A673 (cell line): ENCODE measurements around the gene GPSM1. TPM values are rescaled to one million over a fixed set of nuclear protein-coding genes. Genes with fewer than 3 reads are reported as not detected.

Experiments used
- BruUV-seq: library from RNA; stranded (reverse); fragments of 400-500 nt; replicated peaks from 2 replicates; lab custom pipeline; 2021; lab: Mats Ljungman, UMichigan
- CTCF ChIA-PET: fragments of 300-600 bp; sonication (Branson Sonifier 250); formaldehyde crosslinking; loops from one replicate; lab custom pipeline; 2022; ENCODE audit warnings: antibody characterized with exemption; lab: Charles Lee
- POLR2A ChIA-PET: fragments of 300-600 bp; sonication (Branson Sonifier 250); formaldehyde crosslinking; loops from one replicate; lab custom pipeline; 2022; ENCODE audit warnings: antibody characterized with exemption; ENCODE audit not compliant: low non-redundant PET; lab: Charles Lee
- DNase-seq: peaks from one replicate; pipeline ENCODE4 v3.0.0-alpha.2; 2015; ENCODE audit warnings: low spot score
- H3K27ac ChIP-seq: fragments of 200-600 bp; sonication (generic); 2 replicates; pipeline ENCODE4 v1.5.1; 2016; ENCODE audit warnings: mixed run types, low read depth, mild to moderate bottlenecking, mixed read lengths, antibody characterized with exemption, low read length; ENCODE audit not compliant: poor library complexity, severe bottlenecking
- H3K27me3 ChIP-seq: fragments of 200-600 bp; sonication (generic); replicated peaks from 2 replicates; pipeline ENCODE4 v1.6.1; 2017; ENCODE audit warnings: mixed run types, low read depth, mild to moderate bottlenecking, mixed read lengths, antibody characterized with exemption, low read length; ENCODE audit not compliant: insufficient read depth, poor library complexity
- H3K36me3 ChIP-seq: fragments of 200-600 bp; sonication (generic); 2 replicates; pipeline ENCODE4 v1.6.1; 2016; ENCODE audit warnings: mixed run types, mild to moderate bottlenecking, mixed read lengths, antibody characterized with exemption, low read length; ENCODE audit not compliant: insufficient read depth, poor library complexity, severe bottlenecking
- H3K4me1 ChIP-seq: fragments of 200-600 bp; sonication (generic); 2 replicates; pipeline ENCODE4 v1.6.1; 2017; ENCODE audit warnings: mixed run types, mild to moderate bottlenecking, mixed read lengths, antibody characterized with exemption, low read length; ENCODE audit not compliant: insufficient read depth, poor library complexity, severe bottlenecking
- H3K4me3 ChIP-seq: fragments of 200-600 bp; sonication (generic); 2 replicates; pipeline ENCODE4 v1.5.1; 2016; ENCODE audit warnings: low read depth, mixed run types, mild to moderate bottlenecking, mixed read lengths, low read length; ENCODE audit not compliant: poor library complexity, severe bottlenecking
- H3K9me3 ChIP-seq: fragments of 200-600 bp; sonication (generic); 2 replicates; pipeline ENCODE4 v1.6.1; 2016; ENCODE audit warnings: mixed run types, low read depth, mild to moderate bottlenecking, mixed read lengths, antibody characterized with exemption, low read length; ENCODE audit not compliant: poor library complexity, severe bottlenecking
- EZH2 ChIP-seq: fragments of 200-600 bp; sonication (generic); IDR thresholded peaks from 2 replicates; pipeline ENCODE4 v1.6.1; 2017; ENCODE audit warnings: borderline replicate concordance, low read depth, mild to moderate bottlenecking, mixed read lengths, antibody characterized with exemption, low read length; ENCODE audit not compliant: poor library complexity, severe bottlenecking
- intact Hi-C: fragments of 100-400 bp; cut with micrococcal nuclease; formaldehyde crosslinking; loops from one replicate; pipeline ENCODE4 v1.10.0; 2022; ENCODE audit not compliant: unreplicated experiment
- total RNA-seq: library from RNA; stranded (reverse); gene quantifications from 2 replicates; pipeline ENCODE4 v1.2.3, GENCODE V29; 2021
- TF ChIP-seq, protein P1 (sequence below): fragments of 300-800, 200-600 bp; sonication (generic); conservative IDR thresholded peaks from 2 replicates; pipeline ENCODE4 v1.5.1; 2017; ENCODE audit warnings: low read depth, mild to moderate bottlenecking, antibody characterized with exemption, low read length, moderate library complexity, mixed read lengths

Gene GPSM1
- total RNA-seq, 1 experiment from 2014 or later: 36.4 TPM

DNA sequence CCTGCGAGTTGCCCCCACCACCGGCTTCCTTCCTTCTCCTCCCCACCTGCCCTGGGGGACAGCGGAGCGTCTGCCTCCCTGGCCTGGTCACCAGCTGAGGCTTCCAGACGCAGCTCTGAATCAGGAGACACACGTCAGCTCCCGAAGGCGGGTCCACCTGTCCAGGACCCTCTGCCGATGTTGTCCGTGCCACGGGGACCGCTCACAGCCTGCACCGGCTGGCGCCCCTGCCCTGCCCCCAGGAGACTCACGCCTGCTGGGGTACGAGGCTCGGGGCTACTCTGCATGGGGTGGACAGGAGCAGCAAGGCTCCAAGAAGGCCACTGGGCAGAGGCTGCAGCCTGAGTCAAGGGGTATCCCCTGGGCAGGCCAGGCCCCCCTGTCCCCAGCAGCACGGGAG, 21.5 kb upstream of the GPSM1 start:
- H3K27ac ChIP-seq: no peak overlapping the region
- POLR2A ChIA-PET: interaction anchor here (0.6 kb wide), 1 partner anchor 224 kb away, joined by 6 read pairs; no protein-coding TSS in a partner anchor
- BruUV-seq: no TSS peak

DNA sequence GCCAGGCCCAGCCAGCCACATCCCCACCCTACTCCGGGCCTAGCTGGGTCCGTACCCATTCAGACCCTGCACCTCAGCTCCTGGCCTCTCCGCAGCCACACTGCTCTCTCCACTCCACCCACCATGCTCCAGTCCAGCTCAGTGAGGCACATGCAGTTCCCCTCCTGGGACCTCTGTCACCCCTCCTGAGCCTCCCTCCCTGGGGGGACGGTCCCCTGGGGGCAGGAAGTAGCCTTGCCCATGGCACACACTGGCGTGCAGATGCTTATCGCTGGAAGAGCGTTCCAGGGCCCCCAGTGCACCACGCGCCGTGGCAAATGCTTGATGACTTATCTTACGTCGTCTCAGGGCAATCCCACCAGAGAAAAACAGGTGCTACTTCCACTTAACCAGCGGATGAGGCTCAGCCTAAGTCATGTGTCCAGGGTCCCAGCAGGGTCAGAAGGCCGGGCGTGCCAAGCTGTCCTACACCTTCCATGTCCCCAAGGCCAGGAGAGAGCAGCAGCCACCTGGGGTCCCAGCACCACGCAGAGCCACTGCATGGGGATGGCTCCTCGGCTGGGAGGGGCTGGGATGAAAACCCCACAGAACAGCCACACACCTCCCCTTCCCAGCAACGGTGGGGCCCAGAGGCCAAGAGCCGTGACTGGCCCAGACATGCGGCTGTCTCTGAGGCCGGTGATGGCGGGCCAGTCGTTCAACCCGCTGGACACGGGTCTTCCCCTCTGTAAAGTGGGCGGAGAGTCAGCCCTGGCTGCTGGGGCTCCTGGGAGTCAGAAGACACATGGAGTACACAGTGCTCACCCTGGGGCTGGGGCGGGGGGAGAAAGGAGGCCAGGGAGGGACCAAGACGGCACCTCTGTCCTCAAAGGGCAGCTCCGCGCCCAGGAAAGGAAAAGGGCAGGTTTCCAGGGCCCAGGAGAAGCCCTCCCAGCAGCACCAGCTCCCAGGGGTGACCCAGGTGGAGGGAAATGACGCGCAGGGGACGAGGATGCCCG, 20.8 kb upstream of the GPSM1 start:
- TF ChIP-seq, protein P1, sequence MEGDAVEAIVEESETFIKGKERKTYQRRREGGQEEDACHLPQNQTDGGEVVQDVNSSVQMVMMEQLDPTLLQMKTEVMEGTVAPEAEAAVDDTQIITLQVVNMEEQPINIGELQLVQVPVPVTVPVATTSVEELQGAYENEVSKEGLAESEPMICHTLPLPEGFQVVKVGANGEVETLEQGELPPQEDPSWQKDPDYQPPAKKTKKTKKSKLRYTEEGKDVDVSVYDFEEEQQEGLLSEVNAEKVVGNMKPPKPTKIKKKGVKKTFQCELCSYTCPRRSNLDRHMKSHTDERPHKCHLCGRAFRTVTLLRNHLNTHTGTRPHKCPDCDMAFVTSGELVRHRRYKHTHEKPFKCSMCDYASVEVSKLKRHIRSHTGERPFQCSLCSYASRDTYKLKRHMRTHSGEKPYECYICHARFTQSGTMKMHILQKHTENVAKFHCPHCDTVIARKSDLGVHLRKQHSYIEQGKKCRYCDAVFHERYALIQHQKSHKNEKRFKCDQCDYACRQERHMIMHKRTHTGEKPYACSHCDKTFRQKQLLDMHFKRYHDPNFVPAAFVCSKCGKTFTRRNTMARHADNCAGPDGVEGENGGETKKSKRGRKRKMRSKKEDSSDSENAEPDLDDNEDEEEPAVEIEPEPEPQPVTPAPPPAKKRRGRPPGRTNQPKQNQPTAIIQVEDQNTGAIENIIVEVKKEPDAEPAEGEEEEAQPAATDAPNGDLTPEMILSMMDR: no peak
- TF ChIP-seq EZH2: no peak
- intact Hi-C loops: no loop called here
- DNase-seq: no peak
- Histone ChIP-seq H3K27ac (no peak overlapping the region), H3K27me3 (no peaks in the 10 kb centered on the region), H3K4me3 (no peak overlapping the region), H3K9me3 (no peaks in the 10 kb centered on the region), H3K36me3 (no peaks in the 10 kb centered on the region), H3K4me1 (peaks cover 12% of the 10 kb centered on the region)
- ChIA-PET CTCF (no interaction called here), POLR2A (no interaction called here)
- no TSS peak for BruUV-seq

More for the DNA sequence above, 21.5 kb upstream of the GPSM1 start:
- CTCF ChIA-PET: no interaction called here
- Histone ChIP-seq H3K4me3 (no peak overlapping the region), H3K9me3 (no peaks in the 10 kb centered on the region), H3K27me3 (no peaks in the 10 kb centered on the region), H3K36me3 (no peaks in the 10 kb centered on the region), H3K4me1 (peaks cover 8% of the 10 kb centered on the region)
- intact Hi-C loops: no loop called here
- TF ChIP-seq, protein P1: no peak
- no peak for TF ChIP-seq EZH2
- DNase-seq: no peak

DNA sequence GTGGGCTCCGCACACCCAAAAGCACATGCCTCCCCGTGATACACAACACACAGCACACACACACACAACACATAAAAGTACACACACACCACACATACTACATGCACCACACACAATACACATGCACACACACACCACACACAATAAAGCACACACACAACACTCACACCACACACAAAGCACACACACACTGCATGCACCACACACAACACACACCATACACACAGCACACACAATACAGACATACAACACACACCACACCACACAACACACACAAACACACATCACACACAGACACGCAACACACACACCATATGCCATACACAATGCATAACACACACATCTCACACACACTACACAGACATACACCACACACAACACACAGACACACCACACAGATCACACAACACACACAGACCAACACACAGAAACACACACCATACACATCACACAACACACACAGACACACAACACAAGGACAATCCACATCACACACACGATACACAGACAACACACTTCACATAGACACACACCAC, 20.1 kb upstream of the GPSM1 start:
- CTCF ChIA-PET: no interaction called here
- POLR2A ChIA-PET: no interaction called here
- no TSS peak for BruUV-seq

More for the DNA sequence above, 20.1 kb upstream of the GPSM1 start:
- no peak overlapping the region for H3K27ac ChIP-seq
- no peak overlapping the region for H3K4me3 ChIP-seq
- intact Hi-C loops: no loop called here
- peaks cover 16% of the 10 kb centered on the region for H3K4me1 ChIP-seq
- no peaks in the 10 kb centered on the region for H3K9me3 ChIP-seq
- no peak for TF ChIP-seq EZH2
- TF ChIP-seq, protein P1: no peak
- no peak for DNase-seq
- H3K36me3 ChIP-seq: no peaks in the 10 kb centered on the region
- no peaks in the 10 kb centered on the region for H3K27me3 ChIP-seq
